Naive B cell (primary cell): ENCODE results near the gene EEPD1. TPM values are rescaled to one million over a fixed set of nuclear protein-coding genes. Genes with fewer than 3 reads are reported as not detected.
"Not testable (repeated sequence)": the region's sequence is repeated elsewhere in the genome, so short reads cannot be mapped to it uniquely, and the experiment has no call there.

Source experiments
- ATAC-seq, 2 donors: fragments of 150-1000 bp; cut with Tn5 transposase; 2 replicates each; pipeline ENCODE4 v1.10.0; 2021; ENCODE audit warnings: low read depth in 2 of 2, mild to moderate bottlenecking in 2 of 2, moderate library complexity in 2 of 2
- DNase-seq: peaks from one replicate; pipeline ENCODE4 v3.0.0; 2022
- H3K27ac Mint-ChIP-seq, 6 donors: one replicate each; pipeline ENCODE4 v1.8.0; 2020 to 2022; ENCODE audit warnings: mild to moderate bottlenecking in 6 of 6, mixed read lengths in 6 of 6, moderate library complexity in 5 of 6, inconsistent platforms in 2 of 6
- H3K27me3 Mint-ChIP-seq, 3 donors: one replicate each; pipeline ENCODE4 v1.8.0; 2021 to 2022; ENCODE audit warnings: mixed read lengths in 3 of 3, mild to moderate bottlenecking in 1 of 3
- H3K36me3 Mint-ChIP-seq, 2 donors: one replicate each; pipeline ENCODE4 v1.8.0; 2020 to 2022; ENCODE audit warnings: mixed read lengths in 2 of 2, inconsistent platforms in 1 of 2, mild to moderate bottlenecking in 1 of 2
- H3K4me1 Mint-ChIP-seq, 3 donors: one replicate each; pipeline ENCODE4 v1.8.0; 2020 to 2022; ENCODE audit warnings: mixed read lengths in 3 of 3, inconsistent platforms in 1 of 3, mild to moderate bottlenecking in 1 of 3, moderate library complexity in 1 of 3
- H3K4me3 Mint-ChIP-seq, 8 donors: one replicate each; pipeline ENCODE4 v1.8.0; 2020 to 2022; ENCODE audit warnings: mild to moderate bottlenecking in 8 of 8, mixed read lengths in 8 of 8, moderate library complexity in 8 of 8, inconsistent platforms in 2 of 8
- H3K9me3 Mint-ChIP-seq, 7 donors: one replicate each; pipeline ENCODE4 v1.8.0; 2020 to 2022; ENCODE audit warnings: mixed read lengths in 7 of 7, mild to moderate bottlenecking in 5 of 7, inconsistent platforms in 2 of 7, moderate library complexity in 1 of 7
- polyA plus RNA-seq, 6 donors: library from polyadenylated mRNA; unstranded; fragments of 300-500 nt; fragmentation: Illumina TruSeq; gene quantifications; one replicate each; pipeline ENCODE4 v1.2.3, GENCODE V29; 2021; ENCODE audit warnings: low read depth in 6 of 6

Gene EEPD1
- polyA plus RNA-seq, 6 donors from 2014 or later: 0.18 to 0.25 (median 0.20) TPM; not detected in 3

DNA sequence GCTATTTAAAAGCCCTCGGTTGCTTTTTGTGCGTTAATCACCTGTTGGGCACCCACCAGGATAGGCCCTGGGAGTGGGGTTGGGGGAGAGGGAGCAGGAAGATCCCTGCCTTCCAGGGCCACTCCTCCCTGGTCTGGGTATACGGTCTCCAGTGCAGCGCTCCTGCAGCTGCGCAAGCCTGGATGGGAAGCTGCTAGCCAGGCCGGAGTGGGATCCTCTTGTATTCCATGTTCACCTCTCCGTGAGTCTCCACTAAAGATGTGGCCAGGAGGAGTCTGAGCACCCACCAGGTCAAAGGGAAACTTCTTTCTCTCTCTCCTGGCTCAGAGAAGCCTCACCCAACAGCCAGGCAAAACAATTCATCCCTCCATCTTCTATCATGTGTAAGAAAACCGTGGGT is 157.8 kb downstream of the EEPD1 start:
- Mint-ChIP-seq H3K27ac (no peak overlapping the region), H3K36me3 (no peaks in the 10 kb centered on the region), H3K4me1 (peaks cover 0 to 6% (median 0%) of the 10 kb centered on the region in 3 donors), H3K4me3 (no peak overlapping the region), H3K27me3 (peaks cover 0 to 18% (median 5%) of the 10 kb centered on the region in 3 donors), H3K9me3 (no peaks in the 10 kb centered on the region)
- DNase-seq (no peak), ATAC-seq (no peak)

DNA sequence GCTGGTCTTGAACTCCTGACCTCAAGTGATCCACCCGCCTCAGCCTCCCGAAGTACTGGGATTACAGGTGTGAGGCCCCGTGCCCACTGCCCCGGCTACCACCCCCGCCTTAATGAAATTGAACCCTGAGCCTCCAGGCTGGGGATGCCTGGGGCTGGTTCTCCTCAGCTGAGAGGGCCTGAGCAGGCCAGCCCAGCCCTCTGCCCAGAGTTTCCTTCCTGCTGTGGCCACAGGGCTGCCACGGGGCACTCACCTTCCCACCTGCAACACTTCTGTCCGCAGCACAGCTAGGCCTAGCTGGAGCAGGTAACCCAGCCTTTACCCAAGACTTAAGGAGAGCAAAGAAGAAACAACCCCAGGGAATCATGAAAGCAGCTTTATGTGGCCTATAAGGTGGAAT is 158.5 kb downstream of the EEPD1 start:
- ATAC-seq: no peak
- Mint-ChIP-seq H3K36me3 (no peaks in the 10 kb centered on the region), H3K27me3 (peaks cover 0 to 18% (median 5%) of the 10 kb centered on the region in 3 donors), H3K9me3 (no peaks in the 10 kb centered on the region), H3K27ac (no peak overlapping the region), H3K4me3 (no peak overlapping the region), H3K4me1 (peaks cover 0 to 6% (median 0%) of the 10 kb centered on the region in 3 donors)
- DNase-seq: no peak

- H3K27ac Mint-ChIP-seq: peak overlapping the region in 1 of 6 donors; percentile 4
- H3K4me1 Mint-ChIP-seq: peaks cover 0 to 6% (median 0%) of the 10 kb centered on the region in 3 donors
- H3K9me3 Mint-ChIP-seq: no peaks in the 10 kb centered on the region
- no peaks in the 10 kb centered on the region for H3K36me3 Mint-ChIP-seq
- no peak for ATAC-seq
- peaks cover 0 to 18% (median 5%) of the 10 kb centered on the region in 3 donors for H3K27me3 Mint-ChIP-seq
- no peak overlapping the region for H3K4me3 Mint-ChIP-seq
- no peak for DNase-seq
Measured at GRCh38 chr7:36312064-36312914, 159.2 kb downstream of the EEPD1 start.

- Mint-ChIP-seq H3K4me3 (no peak overlapping the region), H3K36me3 (no peaks in the 10 kb centered on the region), H3K4me1 (peaks cover 0 to 6% (median 0%) of the 10 kb centered on the region in 3 donors), H3K27me3 (peaks cover 0 to 18% (median 5%) of the 10 kb centered on the region in 3 donors), H3K9me3 (no peaks in the 10 kb centered on the region), H3K27ac (peak overlapping the region in 1 of 6 donors; percentile 4)
- DNase-seq (no peak), ATAC-seq (no peak)
Measured at GRCh38 chr7:36312915-36313334, 159.9 kb downstream of the EEPD1 start.

DNA sequence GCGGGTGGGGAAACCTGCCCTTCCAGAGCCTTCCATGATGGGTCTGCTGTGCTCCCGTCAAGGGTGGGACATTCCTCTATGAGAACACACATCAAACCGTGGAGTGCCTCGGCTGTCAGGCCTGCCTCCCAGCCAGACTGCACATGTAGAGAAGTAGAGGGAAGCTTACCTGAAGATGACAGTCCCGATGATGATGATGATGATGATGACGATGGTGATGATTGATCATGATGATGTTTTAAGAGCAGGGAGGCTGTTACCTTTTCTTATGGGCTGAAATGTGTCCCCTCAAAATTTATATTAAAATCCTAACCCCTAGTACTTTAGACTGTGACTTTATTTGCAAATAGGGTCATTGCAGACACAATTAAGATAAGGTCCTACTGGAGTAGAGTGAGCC is 160.6 kb downstream of the EEPD1 start:
- no peak overlapping the region for H3K4me3 Mint-ChIP-seq
- no peak for ATAC-seq
- peaks cover 0 to 18% (median 5%) of the 10 kb centered on the region in 3 donors for H3K27me3 Mint-ChIP-seq
- DNase-seq: no peak
- H3K27ac Mint-ChIP-seq: peak overlapping the region in 1 of 6 donors; percentile 48
- no peaks in the 10 kb centered on the region for H3K9me3 Mint-ChIP-seq
- no peaks in the 10 kb centered on the region for H3K36me3 Mint-ChIP-seq
- H3K4me1 Mint-ChIP-seq: peaks cover 0 to 6% (median 0%) of the 10 kb centered on the region in 3 donors

GRCh38 chr7:36314491-36314890 is 161.4 kb downstream of the EEPD1 start:
- Mint-ChIP-seq H3K4me3 (no peak overlapping the region), H3K27ac (no peak overlapping the region), H3K27me3 (peaks cover 0 to 18% (median 5%) of the 10 kb centered on the region in 3 donors), H3K9me3 (no peaks in the 10 kb centered on the region), H3K36me3 (no peaks in the 10 kb centered on the region), H3K4me1 (peaks cover 0 to 6% (median 0%) of the 10 kb centered on the region in 3 donors)
- DNase-seq: no peak
- no peak for ATAC-seq

DNA sequence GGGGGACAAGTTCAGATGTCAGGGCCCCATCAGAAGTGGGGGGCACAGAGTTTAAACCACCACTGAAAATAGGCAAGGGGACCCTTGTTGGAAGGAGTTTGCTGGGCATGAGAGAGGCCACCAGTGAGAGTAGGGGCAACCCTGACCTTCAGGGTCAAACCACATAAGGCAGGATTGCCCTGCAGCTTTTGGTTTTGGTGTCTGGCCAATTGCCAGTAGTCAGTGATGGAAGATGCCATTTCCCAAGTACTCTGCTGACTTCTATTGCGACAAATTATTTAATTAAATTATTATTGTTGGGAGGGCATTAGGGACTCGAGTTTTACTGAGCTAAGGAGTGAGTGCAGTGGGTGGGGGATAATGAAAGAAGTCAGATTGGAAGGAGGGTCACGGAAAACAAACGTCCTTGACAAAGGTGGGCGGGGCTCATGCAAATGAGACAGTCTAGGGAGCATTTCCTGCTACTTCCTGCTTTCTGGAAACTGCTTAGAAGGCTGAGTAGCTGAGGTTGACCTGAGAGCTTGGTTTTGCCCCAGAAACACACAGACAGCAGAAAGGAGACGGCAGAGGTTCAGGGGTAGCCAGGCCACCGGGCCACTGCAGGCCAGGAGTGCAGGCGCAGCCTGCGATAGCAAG is 162.4 kb downstream of the EEPD1 start:
- peaks cover 0 to under 1% (median 0%) of the 10 kb centered on the region in 7 donors for H3K9me3 Mint-ChIP-seq
- ATAC-seq: no peak
- H3K36me3 Mint-ChIP-seq: no peaks in the 10 kb centered on the region
- peak overlapping the region in 1 of 6 donors; percentile 7 for H3K27ac Mint-ChIP-seq
- DNase-seq: no peak
- H3K4me1 Mint-ChIP-seq: peaks cover 0 to 6% (median 0%) of the 10 kb centered on the region in 3 donors
- peaks cover 0 to 22% (median 6%) of the 10 kb centered on the region in 3 donors for H3K27me3 Mint-ChIP-seq
- no peak overlapping the region for H3K4me3 Mint-ChIP-seq

DNA sequence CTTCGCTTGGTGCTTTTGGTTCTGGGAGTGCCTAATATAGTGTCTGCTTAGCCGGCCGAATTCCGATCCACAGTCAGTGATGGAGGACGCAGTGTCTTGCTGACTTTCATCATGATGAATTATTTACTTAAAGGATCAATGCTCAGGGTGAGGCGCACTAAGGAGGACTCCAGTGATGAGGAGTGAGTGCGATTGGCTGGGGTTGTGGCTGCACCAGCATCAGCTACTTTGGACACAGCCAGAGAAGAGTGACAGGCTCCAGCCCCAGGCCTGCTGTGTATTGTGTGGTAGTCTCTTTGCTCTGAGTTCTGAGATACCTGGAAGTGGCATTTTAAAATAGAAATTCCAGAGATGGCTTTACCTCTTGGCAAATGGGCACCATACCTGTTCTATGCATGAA is 163.3 kb downstream of the EEPD1 start:
- peaks cover 0 to 6% (median 0%) of the 10 kb centered on the region in 3 donors for H3K4me1 Mint-ChIP-seq
- no peak overlapping the region for H3K27ac Mint-ChIP-seq
- H3K9me3 Mint-ChIP-seq: peaks cover 0 to 3% (median 0%) of the 10 kb centered on the region in 7 donors
- H3K27me3 Mint-ChIP-seq: peaks cover 0 to 28% (median 9%) of the 10 kb centered on the region in 3 donors
- no peak for ATAC-seq
- no peak overlapping the region for H3K4me3 Mint-ChIP-seq
- no peak for DNase-seq
- no peaks in the 10 kb centered on the region for H3K36me3 Mint-ChIP-seq

DNA sequence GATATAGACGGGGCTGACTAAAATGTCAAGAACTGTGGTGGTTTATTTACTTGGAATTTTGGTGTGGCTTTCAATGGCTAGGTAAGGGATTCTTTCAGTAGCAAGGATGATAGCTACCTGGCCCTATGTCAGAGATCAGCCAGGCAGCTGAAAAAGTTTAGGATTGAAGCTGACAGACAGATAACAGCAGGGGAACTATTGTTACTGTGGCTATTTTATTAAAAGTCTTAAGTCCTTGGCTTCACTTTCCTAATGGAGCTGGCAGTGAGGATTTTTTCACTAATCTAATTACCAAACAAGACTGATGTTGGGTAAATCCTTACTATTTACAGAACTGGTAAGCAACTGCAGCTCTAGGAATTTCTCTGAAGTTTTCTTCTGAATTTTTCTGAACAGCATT is 164.2 kb downstream of the EEPD1 start:
- H3K27ac Mint-ChIP-seq: no peak overlapping the region

DNA sequence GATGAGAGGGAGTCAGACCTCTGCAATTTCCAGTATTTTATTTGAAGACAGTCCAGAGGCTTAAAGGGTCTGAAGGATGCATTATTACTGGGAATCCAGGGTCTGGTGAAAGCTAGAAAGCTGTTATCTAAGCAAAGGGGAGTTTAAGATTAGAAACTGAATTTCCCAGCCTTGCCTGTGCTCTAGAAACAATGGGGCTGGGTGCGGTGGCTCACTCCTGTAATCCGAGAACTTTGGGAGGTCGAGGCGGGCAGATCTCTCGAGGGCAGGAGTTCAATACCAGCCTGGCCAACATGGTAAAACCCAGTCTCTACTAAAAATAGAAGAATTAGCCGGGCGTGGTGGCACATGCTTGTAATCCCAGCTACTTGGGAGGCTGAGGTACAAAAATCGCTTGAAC is 165.1 kb downstream of the EEPD1 start:
- peaks cover 0 to 21% (median 9%) of the 10 kb centered on the region in 3 donors for H3K27me3 Mint-ChIP-seq
- peaks cover 0 to 3% (median 0%) of the 10 kb centered on the region in 7 donors for H3K9me3 Mint-ChIP-seq
- no peak overlapping the region for H3K4me3 Mint-ChIP-seq
- no peak for DNase-seq
- H3K27ac Mint-ChIP-seq: no peak overlapping the region
- no peak for ATAC-seq
- peaks cover 0 to 3% (median 0%) of the 10 kb centered on the region in 3 donors for H3K4me1 Mint-ChIP-seq
- no peaks in the 10 kb centered on the region for H3K36me3 Mint-ChIP-seq

More for the DNA sequence above, 164.2 kb downstream of the EEPD1 start:
- Mint-ChIP-seq H3K27me3 (peaks cover 0 to 28% (median 9%) of the 10 kb centered on the region in 3 donors), H3K9me3 (peaks cover 0 to 3% (median 0%) of the 10 kb centered on the region in 7 donors), H3K4me3 (no peak overlapping the region), H3K36me3 (no peaks in the 10 kb centered on the region), H3K4me1 (peaks cover 0 to 6% (median 0%) of the 10 kb centered on the region in 3 donors)
- ATAC-seq: no peak
- no peak for DNase-seq

GRCh38 chr7:36321284-36321683 is 168.2 kb downstream of the EEPD1 start:
- not testable (repeated sequence) for DNase-seq, ATAC-seq, H3K36me3 Mint-ChIP-seq, H3K4me3 Mint-ChIP-seq, H3K9me3 Mint-ChIP-seq, H3K27ac Mint-ChIP-seq, H3K4me1 Mint-ChIP-seq
- H3K27me3 Mint-ChIP-seq: peaks cover 0 to 10% (median 4%) of the 10 kb centered on the region in 3 donors

- Mint-ChIP-seq H3K27me3 (no peaks in the 10 kb centered on the region), H3K27ac (no peak overlapping the region), H3K36me3 (no peaks in the 10 kb centered on the region), H3K9me3 (peaks cover 0 to 18% (median 7%) of the 10 kb centered on the region in 7 donors), H3K4me3 (no peak overlapping the region), H3K4me1 (no peaks in the 10 kb centered on the region)
- DNase-seq: no peak
- no peak for ATAC-seq
Measured at GRCh38 chr7:36336390-36336789, 183.3 kb downstream of the EEPD1 start.

DNA sequence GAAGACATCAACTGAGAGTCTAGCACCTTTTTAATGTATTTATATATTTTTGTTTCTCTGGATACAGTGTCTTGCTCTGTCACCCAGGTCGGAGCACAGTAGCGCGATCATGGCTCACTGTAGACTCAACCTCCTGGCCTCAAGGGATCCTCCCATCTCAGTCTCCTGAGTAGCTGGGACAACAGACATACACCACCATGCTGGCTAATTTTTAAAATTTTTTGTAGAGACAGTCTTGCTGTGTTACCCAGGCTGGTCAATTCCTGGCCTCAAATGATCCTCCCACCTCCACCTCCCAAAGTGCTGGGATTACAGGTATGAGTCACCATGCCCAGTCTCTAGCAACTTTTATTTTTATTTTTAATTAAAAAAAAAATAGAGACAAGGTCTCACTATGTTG is 185.2 kb downstream of the EEPD1 start:
- no peak overlapping the region for H3K4me3 Mint-ChIP-seq
- DNase-seq (no peak), ATAC-seq (no peak)
- H3K36me3 Mint-ChIP-seq: no peaks in the 10 kb centered on the region
- no peaks in the 10 kb centered on the region for H3K27me3 Mint-ChIP-seq
- peaks cover 0 to 2% (median 0%) of the 10 kb centered on the region in 7 donors for H3K9me3 Mint-ChIP-seq
- H3K4me1 Mint-ChIP-seq: no peaks in the 10 kb centered on the region
- peak overlapping the region in 1 of 6 donors; percentile 52 for H3K27ac Mint-ChIP-seq
